DND-41 (cell line): ENCODE data around the gene SRRM4.

Experiments
- EZH2 ChIP-seq: IDR thresholded peaks from 3 replicates; pipeline ENCODE4 v1.6.1; 2012; ENCODE audit warnings: borderline replicate concordance, low read depth, mild to moderate bottlenecking, moderate library complexity, low read length, inconsistent platforms; ENCODE audit not compliant: severe bottlenecking
- TF ChIP-seq, protein P1 (sequence below): IDR thresholded peaks from 2 replicates; pipeline ENCODE4 v1.5.1; 2012; ENCODE audit warnings: borderline replicate concordance, low read length, moderate library complexity, mild to moderate bottlenecking; ENCODE audit not compliant: poor library complexity, severe bottlenecking; ENCODE audit errors: extremely low read depth

DNA sequence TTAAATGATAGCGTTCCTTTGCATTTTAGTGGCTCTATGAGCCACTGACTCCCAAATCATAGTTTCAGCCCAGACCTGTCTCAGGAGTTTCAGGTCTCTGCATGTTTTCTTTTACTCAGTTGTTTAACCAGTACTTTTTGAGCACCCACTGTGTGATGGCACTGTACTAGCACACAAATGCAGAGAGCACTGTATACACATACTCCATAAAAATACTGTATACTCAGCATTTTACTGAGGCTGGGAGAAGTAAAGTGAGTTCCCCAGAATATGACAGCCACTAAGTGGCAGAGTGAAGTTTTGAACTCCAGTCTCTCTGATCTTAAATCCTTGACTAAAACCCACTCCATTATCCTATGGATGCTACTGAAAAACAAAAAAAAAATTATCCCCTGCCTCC lies 121.4 kb downstream of the SRRM4 start:
- TF ChIP-seq, protein P1, sequence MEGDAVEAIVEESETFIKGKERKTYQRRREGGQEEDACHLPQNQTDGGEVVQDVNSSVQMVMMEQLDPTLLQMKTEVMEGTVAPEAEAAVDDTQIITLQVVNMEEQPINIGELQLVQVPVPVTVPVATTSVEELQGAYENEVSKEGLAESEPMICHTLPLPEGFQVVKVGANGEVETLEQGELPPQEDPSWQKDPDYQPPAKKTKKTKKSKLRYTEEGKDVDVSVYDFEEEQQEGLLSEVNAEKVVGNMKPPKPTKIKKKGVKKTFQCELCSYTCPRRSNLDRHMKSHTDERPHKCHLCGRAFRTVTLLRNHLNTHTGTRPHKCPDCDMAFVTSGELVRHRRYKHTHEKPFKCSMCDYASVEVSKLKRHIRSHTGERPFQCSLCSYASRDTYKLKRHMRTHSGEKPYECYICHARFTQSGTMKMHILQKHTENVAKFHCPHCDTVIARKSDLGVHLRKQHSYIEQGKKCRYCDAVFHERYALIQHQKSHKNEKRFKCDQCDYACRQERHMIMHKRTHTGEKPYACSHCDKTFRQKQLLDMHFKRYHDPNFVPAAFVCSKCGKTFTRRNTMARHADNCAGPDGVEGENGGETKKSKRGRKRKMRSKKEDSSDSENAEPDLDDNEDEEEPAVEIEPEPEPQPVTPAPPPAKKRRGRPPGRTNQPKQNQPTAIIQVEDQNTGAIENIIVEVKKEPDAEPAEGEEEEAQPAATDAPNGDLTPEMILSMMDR = no peak
- no peak for TF ChIP-seq EZH2
